Right lobe of liver (tissue), 6 donors: ENCODE measurements around the gene RPL11. TPM values are rescaled to one million over a fixed set of nuclear protein-coding genes. Genes with fewer than 3 reads are reported as not detected.
A peak's percentile ranks its signal among the peaks of the same experiment; 100 is the strongest.

Experiments used
- ATAC-seq, 4 donors: fragments of 200-7000 bp; cut with Tn5 transposase; one replicate each; pipeline ENCODE4 v1.9.1; 2020; ENCODE audit warnings: mild to moderate bottlenecking in 4 of 4, moderate library complexity in 4 of 4
- DNase-seq, 3 donors: peaks; one replicate each; pipeline ENCODE4 v3.0.0-alpha.2; 2020
- H3K27ac ChIP-seq, 3 donors: fragments of 200-600 bp; one replicate each; pipeline ENCODE4 v1.8.0; 2022
- H3K27me3 ChIP-seq, 2 donors: fragments of 200-600 bp; one replicate each; pipeline ENCODE4 v1.8.0; 2022
- H3K36me3 ChIP-seq, 4 donors: fragments of 200-600 bp; sonication (generic) in 1 of 4; one replicate each; pipeline versions ENCODE4 v1.5.1 to v1.8.0; 2017 to 2022; ENCODE audit warnings: control low read depth in 1 of 4
- H3K4me1 ChIP-seq, 4 donors: fragments of 200-600 bp; sonication (generic) in 1 of 4; one replicate each; pipeline versions ENCODE4 v1.5.1 to v1.8.0; 2017 to 2022; ENCODE audit warnings: control low read depth in 1 of 4
- H3K4me3 ChIP-seq, 3 donors: fragments of 200-600 bp; one replicate each; pipeline ENCODE4 v1.8.0; 2022
- H3K9me3 ChIP-seq, 4 donors: fragments of 200-600 bp; sonication (generic) in 1 of 4; one replicate each; pipeline versions ENCODE4 v1.5.1 to v1.8.0; 2017 to 2022; ENCODE audit warnings: control low read depth in 1 of 4
- CTCF ChIP-seq, 4 donors: fragments of 200-600 bp in 3 of 4; fragments of 450-650 bp in 1 of 4; IDR thresholded peaks; one replicate each; pipeline versions ENCODE4 v1.5.1 to v1.8.0; 2016 to 2022; ENCODE audit warnings: antibody characterized with exemption in 4 of 4, mild to moderate bottlenecking in 2 of 4
- POLR2A ChIP-seq: fragments of 450-650 bp; IDR thresholded peaks from one replicate; pipeline ENCODE4 v1.6.1; 2017; ENCODE audit warnings: antibody characterized with exemption, mild to moderate bottlenecking
- WGBS: methylation state at CpG from one replicate; pipeline ENCODE4 v1.1.6; 2018; ENCODE audit warnings: low coverage, low lambda C conversion rate; ENCODE audit not compliant: insufficient coverage; ENCODE audit errors: missing lambda C conversion rate; 5-methylcytosine and 5-hydroxymethylcytosine counted together
- intact Hi-C, 2 donors: fragments of 100-400 bp; cut with DNase I; formaldehyde crosslinking; loops; one replicate each; pipeline versions ENCODE4 v1.11.2 to v1.14.1; 2022
- total RNA-seq, 6 experiments: library from RNA; depleted of rRNA in 2 of 6; stranded (reverse); fragments of >200 nt in 2 of 6; fragmentation: NEBNext Ultra II Directional in 3 of 6; extraction: Animal tissue kit (Norgen Biotek cat#: 25700) in 3 of 6; gene quantifications; one replicate each; pipeline versions ENCODE4 v1.1.0 to v1.2.4, GENCODE V29; 2016 to 2023
- donor health status: DM: no; HTN: yes; CAD: no.
- donor health status: DM: no; HTN: no; CAD: no.
- donor health status: DM: no; HTN: no; CAD: no.
- donor health status: DM: no; HTN: yes; CAD: no.
- donor health status: DM: no; HTN: yes; CAD: no.

Gene RPL11
- total RNA-seq, 6 experiments from 2014 or later: 341 to 471 (median 405) TPM

- ATAC-seq (no peak), DNase-seq (no peak)
- Histone ChIP-seq H3K4me1 (peaks cover 0 to 24% (median 10%) of the 10 kb centered on the region in 4 donors), H3K27me3 (no peaks in the 10 kb centered on the region), H3K9me3 (no peaks in the 10 kb centered on the region), H3K4me3 (peak overlapping the region; percentile 68 to 93 (median 76)), H3K27ac (peak overlapping the region; percentile 67 to 71 (median 68)), H3K36me3 (peaks cover 6 to 45% (median 19%) of the 10 kb centered on the region in 4 donors)
- 7% methylated on average over 15 of the region's 17 CpGs for WGBS
- TF ChIP-seq CTCF (IDR thresholded peaks at IDR 0.05) (no peak), POLR2A (no peak)
- intact Hi-C loops: loop anchor here (10.0 kb wide), 2 partner anchors 52 to 62 kb away; partner anchors contain the start of gene ELOA (in 1 of the 2)
These were observed 784 bp downstream of the RPL11 start for GRCh38 chr1:23692308-23692871.

DNA sequence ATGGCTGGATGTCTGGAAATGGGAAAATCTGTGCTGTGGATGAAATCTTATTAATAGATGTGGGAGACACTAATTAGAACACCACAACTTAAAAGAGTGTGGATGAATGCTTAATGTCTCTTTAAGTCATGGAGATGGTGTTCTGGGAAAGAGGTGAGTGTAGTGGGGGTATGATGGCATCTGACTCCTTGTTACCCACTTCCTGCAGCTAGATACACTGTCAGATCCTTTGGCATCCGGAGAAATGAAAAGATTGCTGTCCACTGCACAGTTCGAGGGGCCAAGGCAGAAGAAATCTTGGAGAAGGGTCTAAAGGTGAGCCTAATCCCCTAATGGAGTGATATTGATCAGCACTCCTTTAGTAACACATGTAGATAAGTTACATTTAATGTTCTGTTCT lies 2.0 kb downstream of the RPL11 start:
- peaks cover 6 to 58% (median 24%) of the 10 kb centered on the region in 4 donors for H3K36me3 ChIP-seq
- H3K27ac ChIP-seq: no peak overlapping the region
- DNase-seq (no peak), ATAC-seq (no peak)
- WGBS: 50% methylated on average over 2 of the region's 2 CpGs
- no peaks in the 10 kb centered on the region for H3K27me3 ChIP-seq
- peaks cover 0 to 24% (median 10%) of the 10 kb centered on the region in 4 donors for H3K4me1 ChIP-seq
- intact Hi-C loops: loop anchor here (10.0 kb wide), 2 partner anchors 51 to 61 kb away; partner anchors contain the start of gene ELOA (in 1 of the 2)
- H3K4me3 ChIP-seq: no peak overlapping the region
- no peak for TF ChIP-seq POLR2A
- TF ChIP-seq CTCF (IDR thresholded peaks at IDR 0.05): no peak
- no peaks in the 10 kb centered on the region for H3K9me3 ChIP-seq

DNA sequence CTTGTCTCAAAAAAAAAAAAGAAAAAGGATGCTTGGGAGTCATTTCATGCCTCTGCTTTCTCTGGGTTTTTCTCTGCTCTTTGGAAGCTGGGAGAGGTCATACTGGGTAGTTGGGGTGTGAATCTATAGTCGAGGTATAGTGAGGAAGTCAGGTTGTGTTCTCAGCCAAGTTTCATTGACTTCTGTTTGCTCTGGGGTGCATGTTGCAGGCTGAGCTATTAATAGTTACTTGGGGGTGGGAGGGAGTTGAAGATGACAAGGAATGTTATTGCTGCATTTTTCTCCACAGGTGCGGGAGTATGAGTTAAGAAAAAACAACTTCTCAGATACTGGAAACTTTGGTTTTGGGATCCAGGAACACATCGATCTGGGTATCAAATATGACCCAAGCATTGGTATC lies 2.8 kb downstream of the RPL11 start:
- no peaks in the 10 kb centered on the region for H3K27me3 ChIP-seq
- H3K9me3 ChIP-seq: no peaks in the 10 kb centered on the region
- intact Hi-C loops: loop anchor here (10.0 kb wide), 2 partner anchors 50 to 60 kb away; partner anchors contain the start of gene ELOA (in 1 of the 2)
- ATAC-seq: no peak
- 51% methylated on average over 3 of the region's 3 CpGs for WGBS
- H3K27ac ChIP-seq: no peak overlapping the region
- H3K4me3 ChIP-seq: no peak overlapping the region
- H3K36me3 ChIP-seq: peaks cover 6 to 64% (median 27%) of the 10 kb centered on the region in 4 donors
- DNase-seq: no peak
- H3K4me1 ChIP-seq: peaks cover 0 to 24% (median 10%) of the 10 kb centered on the region in 4 donors
- no peak for TF ChIP-seq POLR2A
- no peak for TF ChIP-seq CTCF (IDR thresholded peaks at IDR 0.05)

- peaks cover 0 to 24% (median 12%) of the 10 kb centered on the region in 4 donors for H3K4me1 ChIP-seq
- H3K27ac ChIP-seq: no peak overlapping the region
- no peak for TF ChIP-seq POLR2A
- H3K36me3 ChIP-seq: peaks cover 6 to 76% (median 37%) of the 10 kb centered on the region in 4 donors
- intact Hi-C loops: loop anchor here (10.0 kb wide), 2 partner anchors 49 to 59 kb away; partner anchors contain the start of gene ELOA (in 1 of the 2)
- no peaks in the 10 kb centered on the region for H3K9me3 ChIP-seq
- H3K27me3 ChIP-seq: no peaks in the 10 kb centered on the region
- DNase-seq (no peak), ATAC-seq (no peak)
- WGBS: 84% methylated on average over 3 of the region's 3 CpGs
- no peak overlapping the region for H3K4me3 ChIP-seq
These were observed 4.1 kb downstream of the RPL11 start for GRCh38 chr1:23695667-23696066.

- ATAC-seq: no peak
- H3K27ac ChIP-seq: no peak overlapping the region
- intact Hi-C loops: loop anchor here (10.0 kb wide), 2 partner anchors 48 to 58 kb away; partner anchors contain the start of gene ELOA (in 1 of the 2)
- no peak overlapping the region for H3K4me3 ChIP-seq
- 61% methylated on average over 6 of the region's 6 CpGs for WGBS
- H3K9me3 ChIP-seq: no peaks in the 10 kb centered on the region
- peaks cover 0 to 27% (median 12%) of the 10 kb centered on the region in 4 donors for H3K4me1 ChIP-seq
- no peaks in the 10 kb centered on the region for H3K27me3 ChIP-seq
- DNase-seq: no peak
- no peak for TF ChIP-seq POLR2A
- no peak for TF ChIP-seq CTCF (IDR thresholded peaks at IDR 0.05)
- peaks cover 6 to 84% (median 43%) of the 10 kb centered on the region in 4 donors for H3K36me3 ChIP-seq
These were observed 4.9 kb downstream of the RPL11 start for GRCh38 chr1:23696335-23696989.
